ENCODE results near the gene EVC2.

- TF ChIP-seq POLR2AphosphoS5 (IDR thresholded peaks at IDR 0.05) (no peak), CTCF (IDR thresholded peaks at IDR 0.05) (no peak), POLR2A (IDR thresholded peaks at IDR 0.05) (no peak)
Observed at GRCh38 chr4:5561286-5561685, 147.1 kb downstream of the EVC2 start.
